OCI-LY3 (cell line): ENCODE measurements around the gene ERC2.

Source experiments
- EZH2phosphoT487 ChIP-seq: fragments of 200-600 bp; shearing (Covaris generic); IDR thresholded peaks from 2 replicates; pipeline ENCODE4 v1.6.1; 2018; ENCODE audit warnings: antibody characterized with exemption, mixed run types, low read depth
- TF ChIP-seq, protein P1 (sequence below): fragments of 200-600, 300-600 bp; sonication (generic); IDR thresholded peaks from 2 replicates; pipeline ENCODE4 v1.5.1; 2014; ENCODE audit warnings: antibody characterized with exemption, low read length, low read depth

DNA sequence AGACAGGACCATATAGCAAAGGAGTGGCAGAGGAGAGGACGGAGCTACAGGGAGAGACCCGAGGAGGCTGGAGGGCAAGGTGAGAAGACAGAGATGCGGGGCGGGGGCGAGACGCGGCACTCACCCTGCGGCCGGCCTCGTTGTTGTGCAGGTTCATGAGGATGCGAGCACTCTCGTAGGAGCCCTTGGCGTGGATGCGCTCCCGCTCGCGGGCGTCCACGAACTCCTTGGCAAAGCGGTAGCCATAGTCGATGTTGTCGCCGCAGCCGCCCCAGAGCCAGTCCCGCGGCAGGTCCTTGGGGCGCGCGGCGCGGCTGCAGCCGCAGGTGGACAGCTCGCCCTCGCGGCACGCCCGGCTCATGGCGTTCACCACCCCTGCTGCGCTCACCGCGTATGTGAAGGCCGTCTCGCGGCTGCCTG, 994.0 kb downstream of the ERC2 start:
- TF ChIP-seq, protein P1, sequence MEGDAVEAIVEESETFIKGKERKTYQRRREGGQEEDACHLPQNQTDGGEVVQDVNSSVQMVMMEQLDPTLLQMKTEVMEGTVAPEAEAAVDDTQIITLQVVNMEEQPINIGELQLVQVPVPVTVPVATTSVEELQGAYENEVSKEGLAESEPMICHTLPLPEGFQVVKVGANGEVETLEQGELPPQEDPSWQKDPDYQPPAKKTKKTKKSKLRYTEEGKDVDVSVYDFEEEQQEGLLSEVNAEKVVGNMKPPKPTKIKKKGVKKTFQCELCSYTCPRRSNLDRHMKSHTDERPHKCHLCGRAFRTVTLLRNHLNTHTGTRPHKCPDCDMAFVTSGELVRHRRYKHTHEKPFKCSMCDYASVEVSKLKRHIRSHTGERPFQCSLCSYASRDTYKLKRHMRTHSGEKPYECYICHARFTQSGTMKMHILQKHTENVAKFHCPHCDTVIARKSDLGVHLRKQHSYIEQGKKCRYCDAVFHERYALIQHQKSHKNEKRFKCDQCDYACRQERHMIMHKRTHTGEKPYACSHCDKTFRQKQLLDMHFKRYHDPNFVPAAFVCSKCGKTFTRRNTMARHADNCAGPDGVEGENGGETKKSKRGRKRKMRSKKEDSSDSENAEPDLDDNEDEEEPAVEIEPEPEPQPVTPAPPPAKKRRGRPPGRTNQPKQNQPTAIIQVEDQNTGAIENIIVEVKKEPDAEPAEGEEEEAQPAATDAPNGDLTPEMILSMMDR = no peak
- TF ChIP-seq EZH2phosphoT487 = no peak
